Measurements from ENCODE around the gene FERMT2. TPM values are rescaled to one million over a fixed set of nuclear protein-coding genes. Genes with fewer than 3 reads are reported as not detected.

FERMT2 gene
- total RNA-seq, 5 donors from 2014 or later (not counting 1 experiment from before 2014, with no cell fraction given) = 0.35 to 1.0 (median 0.84) TPM; not detected in 1

DNA sequence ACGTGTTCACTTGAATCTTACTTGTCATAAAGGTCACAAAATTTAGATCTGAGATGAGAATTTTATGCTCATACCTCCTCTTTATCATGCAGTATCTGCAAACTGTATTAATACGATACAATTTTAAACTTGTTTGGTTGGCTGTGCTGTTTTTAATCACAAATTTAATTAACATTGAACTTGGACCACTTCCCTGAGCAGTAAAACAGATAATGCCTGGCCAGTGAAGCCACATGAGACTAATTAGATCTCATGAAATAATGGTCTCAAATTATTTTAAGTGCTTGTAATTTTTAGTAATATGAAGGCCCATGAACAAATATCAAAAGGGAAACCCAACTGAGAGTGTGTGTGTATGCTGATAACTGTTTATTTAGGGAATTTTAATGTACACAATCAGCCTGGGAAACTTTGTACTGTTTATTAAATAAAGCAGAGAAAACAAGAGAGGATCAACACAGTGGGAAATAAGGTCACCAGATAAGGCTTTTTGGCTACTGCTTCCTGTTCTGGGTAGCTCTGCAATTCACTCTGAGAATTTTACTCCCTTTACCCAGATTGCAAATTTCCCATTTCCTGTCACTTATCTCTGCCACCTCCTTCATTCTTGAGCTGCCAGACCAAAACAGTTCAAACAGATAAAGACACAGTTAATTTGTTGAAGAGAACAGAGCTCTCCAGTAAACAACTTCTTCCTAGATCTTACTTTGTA is 97.9 kb downstream of the FERMT2 start:
- H3K36me3 ChIP-seq (ENCODE audit: control insufficient read depth in 2 of 2, extremely low read depth in 1 of 2, insufficient read depth in 1 of 2, low read length in 1 of 2) = no peaks in the 10 kb centered on the region
- DNase-seq = no peak
- H3K27ac Mint-ChIP-seq = no peak overlapping the region
- H3K9me3 ChIP-seq = no peaks in the 10 kb centered on the region
- ChIA-PET CTCF (no interaction called here), POLR2A (no interaction called here)
- H3K4me3 Mint-ChIP-seq = no peak overlapping the region
- H3K4me3 ChIP-seq (ENCODE audit: control insufficient read depth in 1 of 2, extremely low read depth in 1 of 2, low read length in 1 of 2) = no peak overlapping the region
- peaks cover 0 to 2% of the 10 kb centered on the region in 2 experiments for H3K4me1 ChIP-seq (ENCODE audit: control insufficient read depth in 1 of 2, extremely low read depth in 1 of 2, insufficient read depth in 2 of 2, low read length in 2 of 2)
- peaks cover 0 to 3% (median 2%) of the 10 kb centered on the region in 3 donors for H3K4me1 Mint-ChIP-seq
- no peak overlapping the region for H3K27ac ChIP-seq (ENCODE audit: low read length)
- ATAC-seq (replicated peaks in 1 of 4) = no peak
- no peaks in the 10 kb centered on the region for H3K36me3 Mint-ChIP-seq
- H3K27me3 ChIP-seq (replicated peaks in 1 of 2; ENCODE audit: control insufficient read depth in 2 of 2, extremely low read depth in 1 of 2, insufficient read depth in 2 of 2, low read length in 1 of 2) = no peaks in the 10 kb centered on the region
- WGBS (ENCODE audit: insufficient coverage) = no CpG with 5 or more reads among the region's 2 CpGs
- H3K27me3 Mint-ChIP-seq = no peaks in the 10 kb centered on the region
- H3K9me3 Mint-ChIP-seq = no peaks in the 10 kb centered on the region

DNA sequence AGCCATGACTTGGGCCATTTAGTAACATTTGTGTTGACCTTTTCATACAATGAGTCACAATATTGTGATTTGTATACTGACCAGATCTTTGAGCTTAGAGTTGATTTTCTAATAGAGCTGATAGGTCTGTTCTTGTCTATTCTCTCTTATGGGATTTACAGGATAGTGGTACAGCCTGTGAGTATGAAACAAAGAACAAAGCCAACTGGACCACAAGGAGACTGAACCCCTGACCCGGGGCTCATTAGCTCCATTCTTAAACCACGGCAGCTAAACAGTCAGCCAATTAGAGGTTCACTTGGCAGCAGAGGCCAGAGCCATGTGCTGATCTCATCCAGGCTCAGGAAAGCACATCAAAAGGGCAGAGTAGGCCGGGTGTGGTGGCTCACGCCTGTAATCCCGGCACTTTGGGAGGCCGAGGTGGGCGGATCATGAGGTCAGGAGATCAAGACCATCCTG is 100.4 kb downstream of the FERMT2 start:
- no peak for DNase-seq
- no peaks in the 10 kb centered on the region for H3K36me3 Mint-ChIP-seq
- H3K9me3 Mint-ChIP-seq = no peaks in the 10 kb centered on the region
- Histone ChIP-seq H3K27ac (ENCODE audit: low read length) (no peak overlapping the region), H3K4me1 (ENCODE audit: control insufficient read depth in 1 of 2, extremely low read depth in 1 of 2, insufficient read depth in 2 of 2, low read length in 2 of 2) (peaks cover 0 to 2% of the 10 kb centered on the region in 2 experiments), H3K9me3 (no peaks in the 10 kb centered on the region), H3K36me3 (ENCODE audit: control insufficient read depth in 2 of 2, extremely low read depth in 1 of 2, insufficient read depth in 1 of 2, low read length in 1 of 2) (no peaks in the 10 kb centered on the region), H3K4me3 (ENCODE audit: control insufficient read depth in 1 of 2, extremely low read depth in 1 of 2, low read length in 1 of 2) (no peak overlapping the region), H3K27me3 (replicated peaks in 1 of 2; ENCODE audit: control insufficient read depth in 2 of 2, extremely low read depth in 1 of 2, insufficient read depth in 2 of 2, low read length in 1 of 2) (no peaks in the 10 kb centered on the region)
- H3K27ac Mint-ChIP-seq = no peak overlapping the region
- ChIA-PET CTCF (interaction anchor here in 1 of 2 donors (0.5 kb wide), 1 partner anchor 115 kb away, joined by 3 read pairs; no protein-coding TSS in a partner anchor), POLR2A (no interaction called here)
- H3K4me1 Mint-ChIP-seq = peaks cover 0 to 3% (median 2%) of the 10 kb centered on the region in 3 donors
- no peak for ATAC-seq (replicated peaks in 1 of 4)
- no peak overlapping the region for H3K4me3 Mint-ChIP-seq
- WGBS (ENCODE audit: insufficient coverage) = 87% methylated on average over 3 of the region's 7 CpGs
- H3K27me3 Mint-ChIP-seq = no peaks in the 10 kb centered on the region

- DNase-seq (no peak), ATAC-seq (replicated peaks in 1 of 4) (no peak)
- Histone ChIP-seq H3K4me1 (ENCODE audit: control insufficient read depth in 1 of 2, extremely low read depth in 1 of 2, insufficient read depth in 2 of 2, low read length in 2 of 2) (peaks cover 0 to 2% of the 10 kb centered on the region in 2 experiments), H3K27ac (ENCODE audit: low read length) (no peak overlapping the region), H3K27me3 (replicated peaks in 1 of 2; ENCODE audit: control insufficient read depth in 2 of 2, extremely low read depth in 1 of 2, insufficient read depth in 2 of 2, low read length in 1 of 2) (no peaks in the 10 kb centered on the region), H3K36me3 (ENCODE audit: control insufficient read depth in 2 of 2, extremely low read depth in 1 of 2, insufficient read depth in 1 of 2, low read length in 1 of 2) (no peaks in the 10 kb centered on the region), H3K4me3 (ENCODE audit: control insufficient read depth in 1 of 2, extremely low read depth in 1 of 2, low read length in 1 of 2) (no peak overlapping the region), H3K9me3 (no peaks in the 10 kb centered on the region)
- Mint-ChIP-seq H3K27ac (no peak overlapping the region), H3K27me3 (no peaks in the 10 kb centered on the region), H3K9me3 (no peaks in the 10 kb centered on the region), H3K4me1 (peaks cover 0 to 3% (median 2%) of the 10 kb centered on the region in 3 donors), H3K4me3 (no peak overlapping the region), H3K36me3 (no peaks in the 10 kb centered on the region)
- POLR2A ChIA-PET = no interaction called here
- 100% methylated on average over 1 of the region's 5 CpGs for WGBS (ENCODE audit: insufficient coverage)
- CTCF ChIA-PET = no interaction called here
These were observed 102.2 kb downstream of the FERMT2 start for GRCh38 chr14:52848626-52849025.

DNA sequence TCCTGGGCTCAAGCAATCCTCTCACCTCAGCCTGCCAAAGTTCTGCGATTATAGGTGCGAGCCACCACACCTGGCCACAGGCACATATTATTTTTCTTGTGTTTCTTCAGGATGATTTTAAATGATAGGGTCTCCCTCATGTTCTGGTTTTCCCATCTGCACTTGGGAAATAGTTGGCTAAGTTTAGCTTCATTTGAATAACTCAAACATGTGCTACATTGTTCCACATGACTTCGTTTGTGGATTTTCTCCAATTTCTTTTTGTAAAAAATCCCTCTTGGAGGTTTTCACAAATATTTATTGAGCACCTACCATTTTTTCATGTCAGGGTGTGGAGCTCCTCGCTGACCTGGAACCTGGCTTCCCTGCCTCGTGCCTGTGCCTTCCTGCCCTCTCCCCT is 104.3 kb downstream of the FERMT2 start:
- Histone ChIP-seq H3K27ac (ENCODE audit: low read length) (no peak overlapping the region), H3K4me3 (ENCODE audit: control insufficient read depth in 1 of 2, extremely low read depth in 1 of 2, low read length in 1 of 2) (no peak overlapping the region), H3K4me1 (ENCODE audit: control insufficient read depth in 1 of 2, extremely low read depth in 1 of 2, insufficient read depth in 2 of 2, low read length in 2 of 2) (no peaks in the 10 kb centered on the region), H3K27me3 (replicated peaks in 1 of 2; ENCODE audit: control insufficient read depth in 2 of 2, extremely low read depth in 1 of 2, insufficient read depth in 2 of 2, low read length in 1 of 2) (no peaks in the 10 kb centered on the region), H3K9me3 (no peaks in the 10 kb centered on the region), H3K36me3 (ENCODE audit: control insufficient read depth in 2 of 2, extremely low read depth in 1 of 2, insufficient read depth in 1 of 2, low read length in 1 of 2) (no peaks in the 10 kb centered on the region)
- CTCF ChIA-PET = interaction anchor here in 1 of 2 donors (1.0 kb wide), 1 partner anchor 96 kb away, joined by 3 read pairs; no protein-coding TSS in a partner anchor
- no peak overlapping the region for H3K27ac Mint-ChIP-seq
- no peaks in the 10 kb centered on the region for H3K27me3 Mint-ChIP-seq
- DNase-seq (no peak), ATAC-seq (replicated peaks in 1 of 4) (no peak)
- H3K36me3 Mint-ChIP-seq = no peaks in the 10 kb centered on the region
- H3K4me1 Mint-ChIP-seq = no peaks in the 10 kb centered on the region
- WGBS (ENCODE audit: insufficient coverage) = 55% methylated on average over 3 of the region's 5 CpGs
- H3K4me3 Mint-ChIP-seq = no peak overlapping the region
- POLR2A ChIA-PET = interaction anchor here in 1 of 2 donors (0.6 kb wide), 1 partner anchor 236 kb away, joined by 6 read pairs; no protein-coding TSS in a partner anchor
- H3K9me3 Mint-ChIP-seq = no peaks in the 10 kb centered on the region

DNA sequence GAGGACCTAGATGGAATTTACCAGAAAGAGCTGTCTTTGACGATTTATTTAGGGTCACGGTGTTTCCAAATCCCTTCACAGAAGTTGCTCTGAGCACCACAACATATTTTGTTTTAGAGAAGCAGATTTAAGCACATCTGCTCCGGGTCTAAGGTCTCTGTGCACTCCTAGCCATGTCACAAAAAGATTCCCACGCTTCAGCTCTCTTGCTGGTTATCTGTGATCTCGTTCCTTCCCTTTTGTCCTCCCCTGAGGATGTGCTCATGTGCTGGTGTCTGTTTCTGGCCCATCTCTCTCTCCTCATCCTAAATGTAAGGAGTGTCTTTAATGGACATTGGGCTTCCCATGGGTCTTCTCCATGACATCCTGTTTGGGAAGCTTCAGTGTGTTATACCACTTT is 105.8 kb downstream of the FERMT2 start:
- no peak overlapping the region for H3K27ac Mint-ChIP-seq
- ChIA-PET POLR2A (no interaction called here), CTCF (no interaction called here)
- no peak overlapping the region for H3K4me3 Mint-ChIP-seq
- peaks cover 0 to 1% of the 10 kb centered on the region in 2 experiments for H3K27me3 ChIP-seq (replicated peaks in 1 of 2; ENCODE audit: control insufficient read depth in 2 of 2, extremely low read depth in 1 of 2, insufficient read depth in 2 of 2, low read length in 1 of 2)
- H3K4me1 ChIP-seq (ENCODE audit: control insufficient read depth in 1 of 2, extremely low read depth in 1 of 2, insufficient read depth in 2 of 2, low read length in 2 of 2) = no peaks in the 10 kb centered on the region
- no peak for DNase-seq
- no peaks in the 10 kb centered on the region for H3K27me3 Mint-ChIP-seq
- WGBS (ENCODE audit: insufficient coverage) = no CpG with 5 or more reads among the region's 5 CpGs
- no peaks in the 10 kb centered on the region for H3K36me3 Mint-ChIP-seq
- no peak overlapping the region for H3K27ac ChIP-seq (ENCODE audit: low read length)
- ATAC-seq (replicated peaks in 1 of 4) = no peak
- no peaks in the 10 kb centered on the region for H3K9me3 ChIP-seq
- H3K4me1 Mint-ChIP-seq = no peaks in the 10 kb centered on the region
- H3K9me3 Mint-ChIP-seq = no peaks in the 10 kb centered on the region
- no peak overlapping the region for H3K4me3 ChIP-seq (ENCODE audit: control insufficient read depth in 1 of 2, extremely low read depth in 1 of 2, low read length in 1 of 2)
- no peaks in the 10 kb centered on the region for H3K36me3 ChIP-seq (ENCODE audit: control insufficient read depth in 2 of 2, extremely low read depth in 1 of 2, insufficient read depth in 1 of 2, low read length in 1 of 2)

GRCh38 chr14:52844262-52845060 is 106.4 kb downstream of the FERMT2 start:
- Mint-ChIP-seq H3K4me1 (no peaks in the 10 kb centered on the region), H3K27ac (no peak overlapping the region), H3K36me3 (no peaks in the 10 kb centered on the region), H3K4me3 (no peak overlapping the region), H3K9me3 (no peaks in the 10 kb centered on the region), H3K27me3 (no peaks in the 10 kb centered on the region)
- DNase-seq = no peak
- ATAC-seq (replicated peaks in 1 of 4) = no peak
- 92% methylated on average over 2 of the region's 6 CpGs for WGBS (ENCODE audit: insufficient coverage)
- Histone ChIP-seq H3K36me3 (ENCODE audit: control insufficient read depth in 2 of 2, extremely low read depth in 1 of 2, insufficient read depth in 1 of 2, low read length in 1 of 2) (no peaks in the 10 kb centered on the region), H3K27me3 (replicated peaks in 1 of 2; ENCODE audit: control insufficient read depth in 2 of 2, extremely low read depth in 1 of 2, insufficient read depth in 2 of 2, low read length in 1 of 2) (peaks cover 0 to 2% of the 10 kb centered on the region in 2 experiments), H3K4me1 (ENCODE audit: control insufficient read depth in 1 of 2, extremely low read depth in 1 of 2, insufficient read depth in 2 of 2, low read length in 2 of 2) (no peaks in the 10 kb centered on the region), H3K9me3 (no peaks in the 10 kb centered on the region), H3K4me3 (ENCODE audit: control insufficient read depth in 1 of 2, extremely low read depth in 1 of 2, low read length in 1 of 2) (no peak overlapping the region), H3K27ac (ENCODE audit: low read length) (no peak overlapping the region)
- POLR2A ChIA-PET = no interaction called here
- CTCF ChIA-PET = no interaction called here
